ENCODE results near the gene POLE4.

DNA sequence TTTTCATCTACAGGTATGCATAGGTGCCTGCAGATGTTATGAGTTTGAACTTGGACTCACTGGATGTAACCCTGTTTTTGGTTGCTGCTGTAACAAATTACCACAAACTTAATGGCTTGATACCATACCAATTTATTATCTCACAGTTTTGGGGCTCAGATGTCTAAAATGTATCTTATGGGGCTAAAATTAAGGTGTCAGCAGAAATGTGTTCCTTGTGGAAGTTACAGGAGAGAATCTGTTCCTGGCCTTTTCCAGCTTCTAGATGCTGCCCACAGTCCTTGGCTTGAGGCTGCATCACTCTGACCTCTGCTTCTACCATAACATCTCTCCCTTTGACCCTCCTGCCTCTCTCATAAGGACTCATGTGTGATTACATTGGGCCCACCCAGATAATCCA, 47.6 kb downstream of the POLE4 start:
- TF ChIP-seq, protein P1, sequence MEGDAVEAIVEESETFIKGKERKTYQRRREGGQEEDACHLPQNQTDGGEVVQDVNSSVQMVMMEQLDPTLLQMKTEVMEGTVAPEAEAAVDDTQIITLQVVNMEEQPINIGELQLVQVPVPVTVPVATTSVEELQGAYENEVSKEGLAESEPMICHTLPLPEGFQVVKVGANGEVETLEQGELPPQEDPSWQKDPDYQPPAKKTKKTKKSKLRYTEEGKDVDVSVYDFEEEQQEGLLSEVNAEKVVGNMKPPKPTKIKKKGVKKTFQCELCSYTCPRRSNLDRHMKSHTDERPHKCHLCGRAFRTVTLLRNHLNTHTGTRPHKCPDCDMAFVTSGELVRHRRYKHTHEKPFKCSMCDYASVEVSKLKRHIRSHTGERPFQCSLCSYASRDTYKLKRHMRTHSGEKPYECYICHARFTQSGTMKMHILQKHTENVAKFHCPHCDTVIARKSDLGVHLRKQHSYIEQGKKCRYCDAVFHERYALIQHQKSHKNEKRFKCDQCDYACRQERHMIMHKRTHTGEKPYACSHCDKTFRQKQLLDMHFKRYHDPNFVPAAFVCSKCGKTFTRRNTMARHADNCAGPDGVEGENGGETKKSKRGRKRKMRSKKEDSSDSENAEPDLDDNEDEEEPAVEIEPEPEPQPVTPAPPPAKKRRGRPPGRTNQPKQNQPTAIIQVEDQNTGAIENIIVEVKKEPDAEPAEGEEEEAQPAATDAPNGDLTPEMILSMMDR (IDR thresholded peaks at IDR 0.05 in 2 of 3, conservative IDR thresholded peaks at IDR 0.05 in 1 of 3; ENCODE audit: borderline replicate concordance in 1 of 3, insufficient read depth in 1 of 3, low read depth in 2 of 3, low read length in 2 of 3) = no peak
- TF ChIP-seq POLR2AphosphoS5 (IDR thresholded peaks at IDR 0.05; ENCODE audit: low read depth, low read length) = no peak
- TF ChIP-seq POLR2A (IDR thresholded peaks at IDR 0.05; ENCODE audit: borderline replicate concordance, extremely low read depth, insufficient read depth, insufficient read length) = no peak
